Measurements from ENCODE around the gene ARID3B. TPM values are rescaled to one million over a fixed set of nuclear protein-coding genes. Genes with fewer than 3 reads are reported as not detected.

The ARID3B gene
- total RNA-seq, 1 experiment from 2014 or later, result 8.1 TPM

DNA sequence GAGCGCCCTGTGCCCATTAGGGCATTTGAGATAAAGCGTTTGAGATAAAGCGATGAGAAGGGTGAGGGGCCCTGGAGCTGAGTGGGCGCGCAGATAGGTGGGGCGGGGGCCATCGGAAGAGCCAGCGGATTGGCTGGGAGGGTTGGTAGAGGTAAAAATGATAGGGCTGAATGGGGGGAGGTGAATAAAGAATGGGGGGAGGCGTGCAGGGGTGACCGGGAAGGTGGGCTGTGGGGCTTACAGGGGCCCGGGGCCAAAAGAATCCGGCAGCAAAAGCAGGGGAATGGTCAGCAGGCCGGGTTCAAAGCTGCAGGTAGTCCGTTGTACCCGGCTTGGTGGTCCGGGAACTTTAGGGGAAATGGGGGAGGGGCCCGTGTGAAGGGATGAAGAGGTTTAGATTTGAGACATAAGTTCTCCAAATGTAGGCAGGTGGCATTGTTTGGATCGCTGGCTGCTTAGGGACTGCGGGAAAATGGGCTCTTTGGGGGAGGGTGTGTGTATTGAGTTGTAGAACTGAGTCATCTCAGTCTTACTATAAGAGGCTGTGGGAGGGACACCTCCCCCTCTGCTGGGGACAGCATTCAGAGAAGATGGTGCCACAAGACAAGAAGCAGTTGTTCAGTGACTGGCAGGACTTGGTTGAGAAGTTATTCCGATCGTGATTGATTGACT lies 610 bp downstream of the ARID3B start (continued):
- TF ChIP-seq, protein P1, sequence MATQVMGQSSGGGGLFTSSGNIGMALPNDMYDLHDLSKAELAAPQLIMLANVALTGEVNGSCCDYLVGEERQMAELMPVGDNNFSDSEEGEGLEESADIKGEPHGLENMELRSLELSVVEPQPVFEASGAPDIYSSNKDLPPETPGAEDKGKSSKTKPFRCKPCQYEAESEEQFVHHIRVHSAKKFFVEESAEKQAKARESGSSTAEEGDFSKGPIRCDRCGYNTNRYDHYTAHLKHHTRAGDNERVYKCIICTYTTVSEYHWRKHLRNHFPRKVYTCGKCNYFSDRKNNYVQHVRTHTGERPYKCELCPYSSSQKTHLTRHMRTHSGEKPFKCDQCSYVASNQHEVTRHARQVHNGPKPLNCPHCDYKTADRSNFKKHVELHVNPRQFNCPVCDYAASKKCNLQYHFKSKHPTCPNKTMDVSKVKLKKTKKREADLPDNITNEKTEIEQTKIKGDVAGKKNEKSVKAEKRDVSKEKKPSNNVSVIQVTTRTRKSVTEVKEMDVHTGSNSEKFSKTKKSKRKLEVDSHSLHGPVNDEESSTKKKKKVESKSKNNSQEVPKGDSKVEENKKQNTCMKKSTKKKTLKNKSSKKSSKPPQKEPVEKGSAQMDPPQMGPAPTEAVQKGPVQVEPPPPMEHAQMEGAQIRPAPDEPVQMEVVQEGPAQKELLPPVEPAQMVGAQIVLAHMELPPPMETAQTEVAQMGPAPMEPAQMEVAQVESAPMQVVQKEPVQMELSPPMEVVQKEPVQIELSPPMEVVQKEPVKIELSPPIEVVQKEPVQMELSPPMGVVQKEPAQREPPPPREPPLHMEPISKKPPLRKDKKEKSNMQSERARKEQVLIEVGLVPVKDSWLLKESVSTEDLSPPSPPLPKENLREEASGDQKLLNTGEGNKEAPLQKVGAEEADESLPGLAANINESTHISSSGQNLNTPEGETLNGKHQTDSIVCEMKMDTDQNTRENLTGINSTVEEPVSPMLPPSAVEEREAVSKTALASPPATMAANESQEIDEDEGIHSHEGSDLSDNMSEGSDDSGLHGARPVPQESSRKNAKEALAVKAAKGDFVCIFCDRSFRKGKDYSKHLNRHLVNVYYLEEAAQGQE (IDR thresholded peaks at IDR 0.05; ENCODE audit: low read depth), result no peak
- TF ChIP-seq ELF1 (IDR thresholded peaks at IDR 0.05; ENCODE audit: borderline replicate concordance, low read depth) (no peak), RAD21 (IDR thresholded peaks at IDR 0.05; ENCODE audit: low read depth) (no peak), EGR1 (IDR thresholded peaks at IDR 0.05; ENCODE audit: low read depth) (no peak), POLR2AphosphoS5 (IDR thresholded peaks at IDR 0.05; ENCODE audit: low read depth, low read length) (no peak), SP1 (IDR thresholded peaks at IDR 0.05; ENCODE audit: low read depth) (no peak), FOSL1 (IDR thresholded peaks at IDR 0.05; ENCODE audit: low read depth) (no peak)
- TF ChIP-seq, protein P2, sequence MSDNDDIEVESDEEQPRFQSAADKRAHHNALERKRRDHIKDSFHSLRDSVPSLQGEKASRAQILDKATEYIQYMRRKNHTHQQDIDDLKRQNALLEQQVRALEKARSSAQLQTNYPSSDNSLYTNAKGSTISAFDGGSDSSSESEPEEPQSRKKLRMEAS (IDR thresholded peaks at IDR 0.05), result no peak
- TF ChIP-seq, protein P3, sequence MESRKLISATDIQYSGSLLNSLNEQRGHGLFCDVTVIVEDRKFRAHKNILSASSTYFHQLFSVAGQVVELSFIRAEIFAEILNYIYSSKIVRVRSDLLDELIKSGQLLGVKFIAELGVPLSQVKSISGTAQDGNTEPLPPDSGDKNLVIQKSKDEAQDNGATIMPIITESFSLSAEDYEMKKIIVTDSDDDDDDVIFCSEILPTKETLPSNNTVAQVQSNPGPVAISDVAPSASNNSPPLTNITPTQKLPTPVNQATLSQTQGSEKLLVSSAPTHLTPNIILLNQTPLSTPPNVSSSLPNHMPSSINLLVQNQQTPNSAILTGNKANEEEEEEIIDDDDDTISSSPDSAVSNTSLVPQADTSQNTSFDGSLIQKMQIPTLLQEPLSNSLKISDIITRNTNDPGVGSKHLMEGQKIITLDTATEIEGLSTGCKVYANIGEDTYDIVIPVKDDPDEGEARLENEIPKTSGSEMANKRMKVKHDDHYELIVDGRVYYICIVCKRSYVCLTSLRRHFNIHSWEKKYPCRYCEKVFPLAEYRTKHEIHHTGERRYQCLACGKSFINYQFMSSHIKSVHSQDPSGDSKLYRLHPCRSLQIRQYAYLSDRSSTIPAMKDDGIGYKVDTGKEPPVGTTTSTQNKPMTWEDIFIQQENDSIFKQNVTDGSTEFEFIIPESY (IDR thresholded peaks at IDR 0.05; ENCODE audit: extremely low read depth, insufficient replicate concordance, low read length), result no peak
